ENCODE results near the gene CINP. TPM values are rescaled to one million over a fixed set of nuclear protein-coding genes. Genes with fewer than 3 reads are reported as not detected.

The CINP gene
- total and polyA plus RNA-seq, 2 of the 13 experiments (the other 11 are each of a cell fraction or from before 2014, with no cell fraction given), result 32.8 to 42.8 TPM

- TF ChIP-seq THRA (CRISPR knock-in tag; IDR thresholded peaks at IDR 0.05; ENCODE audit: borderline replicate concordance) (peak; percentile 21), SMAD3 (CRISPR knock-in tag; IDR thresholded peaks at IDR 0.05) (peak; percentile 54; the same call in 1 of the 2 replicates), IRF9 (CRISPR knock-in tag; IDR thresholded peaks at IDR 0.05; ENCODE audit: borderline replicate concordance) (0 out of 2 replicates have a peak, but pooled peaks have one; percentile 52), ZNF629 (CRISPR knock-in tag; conservative IDR thresholded peaks at IDR 0.05) (0 out of 2 replicates have a peak, but pooled peaks have one; percentile 31), ASH2L (IDR thresholded peaks at IDR 0.05; ENCODE audit: insufficient read length, low read depth, low read length) (peak; percentile 54), THYN1 (CRISPR knock-in tag; IDR thresholded peaks at IDR 0.05; ENCODE audit: borderline replicate concordance, low read depth) (no peak), UBTF (CRISPR knock-in tag; IDR thresholded peaks at IDR 0.05) (peak; percentile 70), MXD4 (CRISPR knock-in tag; IDR thresholded peaks at IDR 0.05) (no peak), ZNF740 (CRISPR knock-in tag; IDR thresholded peaks at IDR 0.05) (peak; percentile 43; the same call in 1 of the 2 replicates), KLF12 (CRISPR knock-in tag; IDR thresholded peaks at IDR 0.05; ENCODE audit: borderline replicate concordance) (peak; percentile 80; the same call in 1 of the 2 replicates), ATF4 (CRISPR knock-in tag; IDR thresholded peaks at IDR 0.05) (no peak), POGK (CRISPR knock-in tag; conservative IDR thresholded peaks at IDR 0.05) (peak; percentile 62; the same call in 1 of the 2 replicates), ZC3H13 (CRISPR knock-in tag; IDR thresholded peaks at IDR 0.05) (0 out of 2 replicates have a peak, but pooled peaks have one; percentile 62), ZNF607 (CRISPR knock-in tag; IDR thresholded peaks at IDR 0.05; ENCODE audit: borderline replicate concordance) (peak; percentile 28; the same call in 1 of the 2 replicates), ZNF205 (CRISPR knock-in tag; IDR thresholded peaks at IDR 0.05) (0 out of 2 replicates have a peak, but pooled peaks have one; percentile 27)
Measured at GRCh38 chr14:102319351-102320032, 43.2 kb downstream of the CINP start, which contains the start of gene ZNF839 (continued).
